ENCODE results near the gene IBSP.

DNA sequence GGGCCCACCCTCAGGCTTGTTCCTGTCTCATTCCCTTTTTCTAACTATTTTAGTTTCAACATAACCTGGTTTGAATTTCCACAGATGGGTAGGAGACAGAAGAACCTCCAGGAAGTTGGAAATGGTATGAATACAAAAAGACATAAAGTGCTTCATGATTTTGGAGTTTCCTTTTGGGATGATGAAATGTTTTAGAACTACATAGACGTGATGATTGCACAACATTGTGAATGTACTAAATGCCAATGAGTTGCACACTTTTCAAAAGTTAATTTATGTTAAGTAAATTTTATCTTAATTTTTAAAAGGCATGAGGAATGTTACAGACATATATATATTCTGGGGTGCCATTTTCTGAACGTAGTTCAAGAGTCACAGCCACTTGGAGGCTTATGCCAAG lies 41.1 kb upstream of the IBSP start:
- TF ChIP-seq, protein P1, sequence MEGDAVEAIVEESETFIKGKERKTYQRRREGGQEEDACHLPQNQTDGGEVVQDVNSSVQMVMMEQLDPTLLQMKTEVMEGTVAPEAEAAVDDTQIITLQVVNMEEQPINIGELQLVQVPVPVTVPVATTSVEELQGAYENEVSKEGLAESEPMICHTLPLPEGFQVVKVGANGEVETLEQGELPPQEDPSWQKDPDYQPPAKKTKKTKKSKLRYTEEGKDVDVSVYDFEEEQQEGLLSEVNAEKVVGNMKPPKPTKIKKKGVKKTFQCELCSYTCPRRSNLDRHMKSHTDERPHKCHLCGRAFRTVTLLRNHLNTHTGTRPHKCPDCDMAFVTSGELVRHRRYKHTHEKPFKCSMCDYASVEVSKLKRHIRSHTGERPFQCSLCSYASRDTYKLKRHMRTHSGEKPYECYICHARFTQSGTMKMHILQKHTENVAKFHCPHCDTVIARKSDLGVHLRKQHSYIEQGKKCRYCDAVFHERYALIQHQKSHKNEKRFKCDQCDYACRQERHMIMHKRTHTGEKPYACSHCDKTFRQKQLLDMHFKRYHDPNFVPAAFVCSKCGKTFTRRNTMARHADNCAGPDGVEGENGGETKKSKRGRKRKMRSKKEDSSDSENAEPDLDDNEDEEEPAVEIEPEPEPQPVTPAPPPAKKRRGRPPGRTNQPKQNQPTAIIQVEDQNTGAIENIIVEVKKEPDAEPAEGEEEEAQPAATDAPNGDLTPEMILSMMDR (IDR thresholded peaks at IDR 0.05): no peak
- TF ChIP-seq POLR2A (IDR thresholded peaks at IDR 0.05) (no peak), POLR2AphosphoS5 (IDR thresholded peaks at IDR 0.05; ENCODE audit: insufficient read depth in 1 of 2, low read depth in 1 of 2) (no peak)

Data from vagina (tissue), 2 donors.